ENCODE data around the gene CD58. TPM values are rescaled to one million over a fixed set of nuclear protein-coding genes. Genes with fewer than 3 reads are reported as not detected.

CD58 gene
- total RNA-seq, 2 experiments from 2014 or later = 12.4 to 16.0 TPM

GRCh38 chr1:116507631-116508030, 63.2 kb downstream of the CD58 start:
- Mint-ChIP-seq H3K27me3 (no peaks in the 10 kb centered on the region), H3K27ac (no peak overlapping the region), H3K9me3 (ENCODE audit: low read depth) (no peaks in the 10 kb centered on the region), H3K36me3 (ENCODE audit: low read depth) (peaks cover 6% of the 10 kb centered on the region), H3K4me1 (peaks cover 71% of the 10 kb centered on the region), H3K4me3 (no peak overlapping the region)
- ATAC-seq = no peak
- ChIA-PET CTCF (interaction anchor here (0.7 to 2.4 kb wide), 2 partner anchors 9 to 618 kb away, joined by 3 to 10 read pairs; no protein-coding TSS in a partner anchor), POLR2A (no interaction called here)
- DNase-seq = no peak
- intact Hi-C loops (cut with DNase I, micrococcal nuclease) = loop anchor here (1.0 to 5.0 kb wide), 2 partner anchors 50 to 129 kb away; no protein-coding TSS in a partner anchor

GRCh38 chr1:116506132-116507004, 64.5 kb downstream of the CD58 start:
- intact Hi-C loops (cut with DNase I, micrococcal nuclease) = loop anchor here in 1 of 2 experiments (5.0 kb wide), 1 partner anchor 51 kb away; no protein-coding TSS in a partner anchor
- ChIA-PET CTCF (interaction anchor here (2.4 to 13.7 kb wide), 2 partner anchors 7 to 21 kb away, joined by 10 to 153 read pairs; no protein-coding TSS in a partner anchor), POLR2A (interaction anchor here (0.6 kb wide), 1 partner anchor 126 kb away, joined by 5 read pairs; no protein-coding TSS in a partner anchor)
- Mint-ChIP-seq H3K27me3 (no peaks in the 10 kb centered on the region), H3K36me3 (ENCODE audit: low read depth) (peaks cover 2% of the 10 kb centered on the region), H3K4me1 (peaks cover 68% of the 10 kb centered on the region), H3K27ac (no peak overlapping the region), H3K9me3 (ENCODE audit: low read depth) (no peaks in the 10 kb centered on the region), H3K4me3 (no peak overlapping the region)
- ATAC-seq (no peak), DNase-seq (peak; percentile 35)

DNA sequence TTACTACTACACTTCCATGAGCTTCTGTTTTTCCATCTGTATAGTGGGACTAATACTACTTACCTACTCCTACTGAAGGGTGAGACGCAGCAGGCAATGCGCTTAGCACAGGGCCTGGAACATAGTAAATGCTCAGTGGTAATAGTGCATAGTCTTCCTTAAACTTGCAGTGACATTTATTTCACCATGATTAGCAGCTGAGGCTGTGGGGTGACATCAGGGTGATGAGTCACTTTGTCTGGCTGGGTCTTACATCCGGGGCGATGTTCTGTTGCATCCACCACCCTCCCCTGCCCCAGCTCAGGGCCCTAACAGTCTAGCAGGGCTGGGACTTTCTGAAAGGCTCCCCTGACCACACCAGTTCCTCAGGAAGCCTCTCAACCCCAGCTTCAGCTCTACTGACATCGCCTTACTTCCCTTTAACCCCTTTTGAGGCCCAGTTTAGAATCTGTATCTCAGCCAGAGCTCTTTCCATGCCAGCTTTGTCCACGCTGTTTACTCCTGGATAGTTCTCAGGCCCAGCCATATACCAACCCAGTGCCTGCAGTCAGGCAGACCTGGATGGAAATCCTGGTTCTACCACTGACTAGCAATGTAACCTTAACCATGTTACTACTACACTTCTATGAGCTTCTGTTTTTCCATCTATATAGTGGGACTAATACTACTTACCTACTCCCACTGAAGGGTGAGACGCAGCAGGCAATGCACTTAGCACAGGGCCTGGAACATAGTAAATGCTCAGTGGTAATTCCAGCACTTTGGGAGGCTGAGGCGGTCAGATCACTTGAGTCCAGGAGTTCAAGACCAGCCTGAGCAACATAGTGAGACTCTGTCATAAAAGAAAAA, 66.3 kb downstream of the CD58 start:
- DNase-seq (peak; percentile 89), ATAC-seq (peak; percentile 86)
- CTCF ChIA-PET = interaction anchor here (0.6 to 13.7 kb wide), 9 partner anchors 11 to 365 kb away, joined by 3 to 153 read pairs (median 5); no protein-coding TSS in a partner anchor
- Mint-ChIP-seq H3K4me3 (peak overlapping the region; percentile 31), H3K4me1 (peaks cover 60% of the 10 kb centered on the region), H3K27me3 (no peaks in the 10 kb centered on the region), H3K36me3 (ENCODE audit: low read depth) (no peaks in the 10 kb centered on the region), H3K9me3 (ENCODE audit: low read depth) (no peaks in the 10 kb centered on the region), H3K27ac (peak overlapping the region; percentile 94)
- POLR2A ChIA-PET = interaction anchor here (1.1 to 2.0 kb wide), 2 partner anchors 10 to 52 kb away, joined by 3 to 14 read pairs; no protein-coding TSS in a partner anchor
- intact Hi-C loops (cut with DNase I, micrococcal nuclease) = loop anchor here (1.0 to 5.0 kb wide), 4 partner anchors 11 to 131 kb away; partner anchors contain the start of gene ATP1A1 (in 1 of the 2)

- H3K4me3 Mint-ChIP-seq = no peak overlapping the region
- H3K27me3 Mint-ChIP-seq = no peaks in the 10 kb centered on the region
- peaks cover 56% of the 10 kb centered on the region for H3K4me1 Mint-ChIP-seq
- peak overlapping the region; percentile 94 for H3K27ac Mint-ChIP-seq
- no peaks in the 10 kb centered on the region for H3K9me3 Mint-ChIP-seq (ENCODE audit: low read depth)
- H3K36me3 Mint-ChIP-seq (ENCODE audit: low read depth) = no peaks in the 10 kb centered on the region
- intact Hi-C loops (cut with DNase I, micrococcal nuclease) = loop anchor here (1.0 kb wide), 3 partner anchors 12 to 130 kb away; partner anchors contain the start of gene ATP1A1 (in 1 of the 2)
- ATAC-seq (peak; percentile 10), DNase-seq (peak; percentile 43)
- ChIA-PET POLR2A (interaction anchor here (1.1 to 2.0 kb wide), 2 partner anchors 11 to 53 kb away, joined by 3 to 14 read pairs; no protein-coding TSS in a partner anchor), CTCF (interaction anchor here (0.6 to 13.7 kb wide), 10 partner anchors 11 to 365 kb away, joined by 3 to 153 read pairs (median 6); no protein-coding TSS in a partner anchor)
These were observed 67.1 kb downstream of the CD58 start for GRCh38 chr1:116503546-116504307.

- intact Hi-C loops (cut with DNase I, micrococcal nuclease) = no loop called here
- DNase-seq (no peak), ATAC-seq (no peak)
- Mint-ChIP-seq H3K9me3 (ENCODE audit: low read depth) (no peaks in the 10 kb centered on the region), H3K36me3 (ENCODE audit: low read depth) (no peaks in the 10 kb centered on the region), H3K27me3 (no peaks in the 10 kb centered on the region), H3K27ac (peak overlapping the region; percentile 60), H3K4me1 (peaks cover 46% of the 10 kb centered on the region), H3K4me3 (no peak overlapping the region)
- ChIA-PET POLR2A (interaction anchor here (2.0 kb wide), 1 partner anchor 12 kb away, joined by 14 read pairs; no protein-coding TSS in a partner anchor), CTCF (interaction anchor here (0.6 to 13.7 kb wide), 7 partner anchors 12 to 379 kb away, joined by 3 to 153 read pairs (median 4); no protein-coding TSS in a partner anchor)
These were observed 68.0 kb downstream of the CD58 start for GRCh38 chr1:116502671-116503314.

- Mint-ChIP-seq H3K27me3 (no peaks in the 10 kb centered on the region), H3K4me3 (no peak overlapping the region), H3K36me3 (ENCODE audit: low read depth) (no peaks in the 10 kb centered on the region), H3K4me1 (peaks cover 44% of the 10 kb centered on the region), H3K9me3 (ENCODE audit: low read depth) (no peaks in the 10 kb centered on the region), H3K27ac (no peak overlapping the region)
- DNase-seq (no peak), ATAC-seq (no peak)
- intact Hi-C loops (cut with DNase I, micrococcal nuclease) = no loop called here
- POLR2A ChIA-PET = no interaction called here
- CTCF ChIA-PET = interaction anchor here (0.6 to 13.7 kb wide), 4 partner anchors 13 to 380 kb away, joined by 3 to 153 read pairs (median 8); no protein-coding TSS in a partner anchor
These were observed 69.0 kb downstream of the CD58 start for GRCh38 chr1:116501870-116502244.

DNA sequence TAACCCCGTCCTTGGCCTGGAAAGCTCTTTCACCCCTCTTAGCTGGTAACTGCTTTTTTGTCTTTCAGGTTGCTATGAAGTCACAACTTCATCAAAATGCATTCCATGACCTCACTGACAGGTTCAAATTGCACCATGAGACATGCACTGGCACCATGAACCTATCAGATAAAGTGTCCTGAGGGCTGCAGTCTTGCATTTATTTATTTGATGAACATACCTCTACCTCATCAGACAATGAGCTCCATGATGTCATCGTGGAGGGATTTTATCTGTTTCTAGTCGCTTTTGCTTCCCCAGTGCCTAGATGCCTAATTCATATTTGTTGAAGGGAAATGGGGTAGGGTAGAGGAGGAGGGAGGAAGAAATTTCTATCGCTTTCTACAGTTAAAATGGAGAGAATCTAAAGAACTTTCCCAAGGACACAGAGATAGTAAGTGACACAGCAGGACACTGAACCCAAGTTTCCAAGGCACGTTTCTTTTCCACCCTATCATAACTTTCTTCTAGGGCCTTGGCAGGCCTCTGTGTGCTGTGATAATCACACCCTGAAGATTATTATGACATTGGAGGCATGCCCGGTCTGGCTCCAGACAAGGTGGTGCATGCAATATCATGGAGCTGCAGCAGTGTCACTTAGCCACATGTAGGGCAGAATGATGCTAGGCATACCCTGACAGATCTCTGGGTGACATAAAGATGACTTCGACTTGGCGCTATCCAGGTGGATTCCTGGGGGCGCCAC, 69.5 kb downstream of the CD58 start:
- DNase-seq = no peak
- Mint-ChIP-seq H3K36me3 (ENCODE audit: low read depth) (no peaks in the 10 kb centered on the region), H3K4me1 (peaks cover 43% of the 10 kb centered on the region), H3K27me3 (no peaks in the 10 kb centered on the region), H3K27ac (no peak overlapping the region), H3K4me3 (no peak overlapping the region), H3K9me3 (ENCODE audit: low read depth) (no peaks in the 10 kb centered on the region)
- intact Hi-C loops (cut with DNase I, micrococcal nuclease) = no loop called here
- ChIA-PET POLR2A (no interaction called here), CTCF (interaction anchor here (0.8 to 13.7 kb wide), 6 partner anchors 13 to 362 kb away, joined by 3 to 153 read pairs (median 8); no protein-coding TSS in a partner anchor)
- no peak for ATAC-seq

DNA sequence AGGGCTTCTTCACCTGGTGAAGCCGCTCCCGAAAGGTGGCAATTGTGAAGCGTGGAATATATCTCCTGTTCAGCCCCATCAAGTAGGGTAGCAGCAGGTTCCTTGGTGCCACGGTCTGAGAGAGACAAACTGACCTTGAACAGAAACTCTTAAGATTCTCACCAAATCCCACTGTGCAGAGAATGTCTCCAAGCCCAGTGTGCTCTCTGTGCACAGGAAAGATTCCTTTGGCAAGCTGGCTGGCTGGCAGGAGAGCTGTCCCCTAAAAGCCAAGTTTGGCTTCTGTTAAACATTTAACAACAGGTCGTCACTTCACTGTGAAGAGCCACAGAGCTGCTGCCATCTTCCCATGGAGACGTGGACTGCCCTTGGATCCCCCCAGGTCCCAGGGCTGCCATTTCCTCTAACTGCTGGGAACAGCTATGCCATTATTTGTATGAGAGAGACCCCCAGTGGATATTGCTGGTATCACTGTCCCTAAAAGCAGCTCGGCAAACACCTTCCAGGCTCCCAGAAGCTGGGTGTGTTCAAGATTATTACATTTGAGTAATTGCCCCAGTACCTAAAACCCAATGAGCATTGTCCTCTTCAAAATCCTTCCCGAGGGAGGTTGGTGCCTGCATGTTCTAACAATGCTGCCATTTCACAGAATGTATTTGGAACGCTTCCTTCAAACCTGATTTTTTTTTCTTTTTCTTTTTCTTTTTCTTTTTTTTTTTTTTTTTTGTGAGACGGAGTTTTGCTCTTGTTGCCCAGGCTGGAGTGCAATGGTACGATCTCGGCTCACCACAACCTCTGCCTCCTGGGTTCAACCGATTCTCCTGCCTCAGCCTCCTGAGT, 71.8 kb downstream of the CD58 start:
- DNase-seq = peak; percentile 61
- POLR2A ChIA-PET = interaction anchor here (0.6 kb wide), 1 partner anchor 127 kb away, joined by 4 read pairs; no protein-coding TSS in a partner anchor
- intact Hi-C loops (cut with DNase I, micrococcal nuclease) = loop anchor here (1.0 to 10.0 kb wide), 2 partner anchors 360 to 694 kb away; no protein-coding TSS in a partner anchor
- ATAC-seq = peak; percentile 73
- H3K9me3 Mint-ChIP-seq (ENCODE audit: low read depth) = no peaks in the 10 kb centered on the region
- CTCF ChIA-PET = interaction anchor here (0.6 to 13.7 kb wide), 36 partner anchors 9 to 680 kb away, joined by 3 to 153 read pairs (median 4); no protein-coding TSS in a partner anchor
- H3K4me1 Mint-ChIP-seq = peaks cover 24% of the 10 kb centered on the region
- H3K27ac Mint-ChIP-seq = no peak overlapping the region
- H3K27me3 Mint-ChIP-seq = no peaks in the 10 kb centered on the region
- H3K36me3 Mint-ChIP-seq (ENCODE audit: low read depth) = no peaks in the 10 kb centered on the region
- no peak overlapping the region for H3K4me3 Mint-ChIP-seq

- Mint-ChIP-seq H3K27ac (no peak overlapping the region), H3K27me3 (no peaks in the 10 kb centered on the region), H3K9me3 (ENCODE audit: low read depth) (no peaks in the 10 kb centered on the region), H3K36me3 (ENCODE audit: low read depth) (no peaks in the 10 kb centered on the region), H3K4me1 (peaks cover 10% of the 10 kb centered on the region), H3K4me3 (no peak overlapping the region)
- ATAC-seq (no peak), DNase-seq (no peak)
- CTCF ChIA-PET = interaction anchor here (0.6 to 13.7 kb wide), 5 partner anchors 12 to 358 kb away, joined by 3 to 153 read pairs (median 8); no protein-coding TSS in a partner anchor
- POLR2A ChIA-PET = no interaction called here
- intact Hi-C loops (cut with DNase I, micrococcal nuclease) = loop anchor here in 1 of 2 experiments (10.0 kb wide), 1 partner anchor 693 kb away; no protein-coding TSS in a partner anchor
These were observed 73.2 kb downstream of the CD58 start for GRCh38 chr1:116497656-116498055.

Measured in activated CD4-positive, alpha-beta T cell treated with anti-CD3 and anti-CD28 coated beads for 36 hours (primary cell).